HS-5 (cell line): Measurements from ENCODE around the gene PHF5A.
A peak's percentile ranks its signal among the peaks of the same experiment; 100 is the strongest.
"Not testable (repeated sequence)": the region's sequence is repeated elsewhere in the genome, so short reads cannot be mapped to it uniquely, and the experiment has no call there.

Experiments used
- DNase-seq: peaks from one replicate; pipeline ENCODE4 v3.0.0-alpha.2; 2012; ENCODE audit warnings: low read depth

The PHF5A gene

GRCh38 chr22:41446639-41447434, 21.7 kb downstream of the PHF5A start, which contains the start of gene TOB2:
TOB2 (minus strand) TSS chr22:41446801; CDS start chr22:41437345, 9,456 bp downstream.
- DNase-seq, result peak; percentile 78

- DNase-seq, result no peak
These were observed 22.4 kb downstream of the PHF5A start for GRCh38 chr22:41446057-41446501.

- DNase-seq, result no peak
These were observed 23.1 kb downstream of the PHF5A start for GRCh38 chr22:41445129-41446056.

DNA sequence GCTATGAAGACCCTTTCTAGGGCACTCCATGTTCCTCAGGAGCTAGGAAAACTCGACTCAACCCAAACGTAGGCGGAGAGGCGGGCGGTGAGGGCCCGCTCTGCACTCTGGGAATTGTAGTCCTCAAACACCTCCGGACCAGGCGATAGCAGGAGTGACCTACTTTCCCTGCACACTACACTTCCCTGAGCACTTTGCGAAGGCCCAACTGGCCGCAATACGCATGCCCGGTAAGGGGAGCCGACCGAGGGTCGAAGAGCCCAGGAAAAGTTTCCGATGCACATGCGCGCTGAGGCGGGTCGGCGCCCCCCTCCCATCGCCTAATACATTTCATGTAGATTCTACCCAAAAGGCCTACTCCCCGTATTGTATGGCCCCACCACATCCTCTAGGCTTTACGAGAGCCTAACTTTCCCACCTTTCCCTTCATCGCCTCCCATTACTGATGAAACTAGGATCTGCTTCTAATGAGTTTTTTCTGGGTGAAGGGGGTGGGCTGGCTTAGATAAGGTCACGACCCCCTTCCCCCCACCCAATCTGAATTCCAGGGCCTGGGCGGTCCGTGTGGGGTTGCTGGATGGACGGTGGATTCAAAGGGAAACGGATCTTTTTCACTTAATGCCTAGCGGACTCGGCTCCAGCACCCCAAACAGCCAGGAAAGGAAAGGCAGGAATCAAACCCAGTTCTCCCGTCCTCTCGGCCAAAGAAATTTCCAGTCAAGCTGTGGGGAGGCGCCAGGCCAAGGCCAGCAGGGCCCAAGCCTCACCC, 23.9 kb downstream of the PHF5A start:
- peak; percentile 83 for DNase-seq

DNA sequence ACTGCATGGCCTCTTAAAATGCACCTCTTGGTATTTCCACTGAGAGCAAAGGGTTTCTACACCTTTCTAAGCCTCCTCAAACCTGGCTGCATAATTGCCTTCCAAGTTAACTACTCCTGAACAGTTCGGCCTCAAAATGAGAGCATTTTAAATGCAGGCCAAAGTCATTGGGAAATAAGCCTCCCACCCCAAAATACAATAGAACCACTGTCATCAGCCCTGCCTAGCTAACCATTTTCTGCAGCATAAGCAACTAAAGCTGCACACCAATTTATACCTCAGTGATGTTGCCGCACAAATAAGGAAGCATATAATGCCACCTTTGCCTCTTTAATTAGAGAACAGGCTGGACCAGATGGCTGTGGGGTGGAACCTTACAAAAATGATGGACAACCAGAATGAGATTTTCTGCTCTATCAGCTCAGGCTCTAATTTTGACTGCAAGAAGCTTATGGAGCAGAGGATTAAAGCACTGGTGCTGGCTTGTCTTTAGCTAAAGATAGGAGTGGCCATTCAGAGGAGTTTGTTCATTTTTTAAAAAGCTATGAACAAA, 26.2 kb downstream of the PHF5A start:
- DNase-seq, result no peak

DNA sequence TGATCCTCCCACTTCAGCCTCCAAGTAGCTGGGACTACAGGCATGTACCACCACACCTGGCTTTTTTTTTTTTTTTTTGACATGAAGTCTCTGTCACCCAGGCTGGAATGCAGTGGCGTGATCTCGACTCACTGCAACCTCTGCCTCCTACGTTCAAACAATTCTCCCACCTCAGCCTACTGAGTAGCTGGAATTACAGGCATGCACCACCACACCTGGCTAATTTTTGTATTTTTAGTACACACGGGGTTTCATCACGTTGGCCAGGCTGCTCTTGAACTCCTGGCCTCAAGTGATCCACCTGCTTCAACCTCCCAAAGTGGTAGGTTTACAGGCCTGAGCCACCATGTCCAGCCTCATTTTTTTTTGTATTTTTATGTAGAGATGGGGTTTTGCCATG, 28.0 kb downstream of the PHF5A start:
- not testable (repeated sequence) for DNase-seq

- DNase-seq, result no peak
These were observed 31.3 kb downstream of the PHF5A start for GRCh38 chr22:41437198-41437597.

- no peak for DNase-seq
These were observed 32.0 kb downstream of the PHF5A start for GRCh38 chr22:41436322-41437113.

DNA sequence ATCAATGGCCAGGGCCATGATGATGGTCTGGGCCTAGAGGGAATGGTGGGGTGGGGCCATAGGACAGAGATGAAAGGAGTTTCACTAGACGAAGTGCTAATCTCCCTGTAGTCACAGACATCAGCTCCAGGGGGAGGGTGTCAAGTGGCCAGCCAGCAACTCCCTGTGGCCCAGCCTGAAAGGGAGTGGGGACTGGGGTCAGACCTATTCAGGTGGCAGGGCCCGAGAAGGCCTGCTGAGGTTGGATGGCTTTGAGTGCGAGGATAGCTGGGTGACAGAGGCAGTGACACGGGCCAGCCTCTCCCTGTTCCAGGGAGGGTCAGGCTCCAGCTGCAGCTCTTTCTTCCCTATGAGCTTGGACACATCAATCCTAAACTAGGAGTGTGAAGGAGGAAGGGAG, 32.9 kb downstream of the PHF5A start:
- no peak for DNase-seq

DNA sequence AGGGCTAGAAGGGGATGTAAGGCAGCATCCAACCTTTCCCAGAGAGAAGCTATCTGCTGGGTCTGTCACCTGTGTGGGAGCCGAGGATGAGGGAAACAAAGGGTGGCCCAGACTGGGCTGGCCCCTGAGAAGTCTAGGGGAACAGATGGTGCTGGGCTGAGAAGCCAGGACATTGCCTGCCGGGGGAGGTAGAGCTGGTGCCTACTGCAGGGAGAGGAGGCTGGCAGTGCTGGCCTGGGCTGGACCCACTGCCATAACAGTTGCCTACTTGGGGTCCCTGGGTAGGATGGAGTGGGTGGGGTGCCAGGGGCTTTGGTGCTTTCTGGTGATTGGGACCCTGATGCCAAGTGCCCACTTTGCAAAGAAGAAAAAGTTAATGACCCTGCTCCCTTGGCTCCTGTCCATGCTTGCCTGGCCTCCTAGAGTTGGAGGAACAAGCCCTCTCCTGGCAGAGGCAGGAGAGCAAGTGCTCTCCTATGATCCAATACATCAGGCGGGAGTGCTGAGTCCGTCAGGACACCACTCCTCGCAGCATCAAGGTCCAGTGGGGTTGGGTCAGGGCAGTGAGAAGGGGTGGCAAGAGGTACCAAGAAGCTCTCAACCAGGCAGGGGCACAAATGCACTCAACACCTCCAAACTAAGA, 34.0 kb downstream of the PHF5A start:
- DNase-seq, result not testable (repeated sequence)

DNA sequence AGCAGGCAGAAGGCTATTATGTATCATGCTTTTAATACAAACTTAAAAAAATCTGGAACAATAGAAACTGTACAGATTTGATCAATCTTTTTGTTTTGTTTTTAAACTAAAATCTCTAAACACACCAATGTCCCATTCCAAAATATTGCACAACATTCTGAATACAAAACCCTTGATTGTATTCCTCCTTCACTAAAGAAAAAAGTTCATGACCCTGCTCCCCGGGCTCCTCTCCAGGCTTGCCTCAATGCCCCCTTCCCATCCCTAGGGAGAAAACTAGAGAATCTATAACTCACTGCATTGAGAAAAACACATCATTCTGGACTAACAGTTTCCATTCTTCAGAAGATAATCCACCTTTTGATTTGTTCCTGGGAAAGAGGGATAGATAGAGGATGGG, 35.0 kb downstream of the PHF5A start:
- not testable (repeated sequence) for DNase-seq

DNA sequence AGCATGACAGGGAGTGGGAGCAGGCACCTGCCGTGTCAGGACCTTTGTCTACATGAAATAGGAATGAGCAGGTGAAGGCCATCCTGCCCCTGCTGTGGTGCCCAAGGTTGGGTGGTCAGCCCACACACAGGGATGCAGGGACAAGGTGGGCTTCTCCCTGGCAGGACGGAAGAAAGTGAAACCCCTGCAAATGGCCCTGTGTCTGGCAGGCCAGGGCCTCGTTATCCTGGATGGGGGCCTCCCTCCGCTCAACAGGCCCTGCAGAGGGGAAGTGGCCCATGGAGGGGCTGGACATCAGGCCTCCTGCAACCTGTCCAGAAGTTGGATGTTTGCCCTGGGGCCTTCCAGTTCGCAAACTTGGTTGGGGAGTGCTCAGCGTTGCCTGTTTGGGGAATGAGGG, 36.8 kb downstream of the PHF5A start:
- DNase-seq, result no peak

GRCh38 chr22:41429951-41430332, 38.5 kb downstream of the PHF5A start:
- no peak for DNase-seq

- DNase-seq, result no peak
These were observed 39.1 kb downstream of the PHF5A start for GRCh38 chr22:41429232-41429950.

- DNase-seq, result no peak
These were observed 42.7 kb downstream of the PHF5A start for GRCh38 chr22:41425660-41426365.

DNA sequence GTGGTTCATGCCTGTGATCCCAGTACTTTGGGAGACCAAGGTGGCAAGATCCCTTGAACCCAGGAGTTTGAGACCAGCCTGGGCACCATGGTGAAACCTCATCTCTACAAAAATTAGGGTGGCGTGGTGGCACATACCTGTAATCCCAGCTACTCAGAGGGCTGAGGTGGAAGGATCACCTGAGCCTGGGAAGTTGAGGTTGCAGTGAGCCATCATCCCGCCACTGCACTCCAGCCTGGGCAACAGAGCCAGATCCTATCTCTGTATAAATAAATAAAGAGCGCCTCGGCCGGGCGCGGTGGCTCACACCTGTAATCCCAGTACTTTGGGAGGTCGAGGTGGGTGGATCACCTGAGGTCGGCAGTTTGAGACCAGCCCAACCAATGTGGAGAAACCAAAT, 49.8 kb downstream of the PHF5A start:
- no peak for DNase-seq

DNA sequence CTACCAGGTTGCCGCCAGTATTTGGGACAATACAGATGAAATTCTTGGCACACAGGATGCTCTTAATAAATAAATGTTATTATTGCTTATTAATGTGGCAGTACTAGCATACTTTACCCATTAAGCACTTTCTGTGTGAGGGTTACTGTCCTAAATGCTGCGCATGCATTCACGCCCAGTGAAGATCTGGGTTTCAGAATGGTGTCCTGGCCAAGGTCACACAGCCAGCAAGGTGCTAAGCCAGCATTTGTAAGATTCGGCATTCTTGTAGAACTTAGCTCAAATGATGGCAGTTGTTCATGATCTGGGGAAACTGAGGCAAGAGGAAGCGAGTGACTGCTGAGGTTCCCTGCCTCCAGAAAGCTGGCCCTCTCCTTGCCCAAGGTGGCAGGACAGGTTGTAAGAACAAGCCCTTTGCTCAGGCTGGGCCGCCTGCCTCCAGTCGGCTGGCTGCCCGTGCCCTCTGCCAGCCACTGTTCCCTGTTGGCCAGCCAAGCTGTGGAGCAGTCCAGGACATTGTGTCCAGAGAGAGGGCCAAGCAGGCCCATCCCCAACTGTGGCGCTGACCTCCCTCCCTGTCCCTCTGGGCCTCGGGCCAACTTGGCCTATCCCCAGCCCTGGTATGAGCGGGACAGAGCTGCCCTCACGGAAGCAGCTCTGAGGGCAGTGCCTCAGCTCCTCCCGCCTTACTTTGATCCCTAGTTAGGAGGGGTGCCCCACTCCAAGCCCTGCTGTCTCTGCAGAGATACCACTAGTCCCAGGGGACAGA, 50.7 kb downstream of the PHF5A start:
- DNase-seq, result no peak

- DNase-seq, result no peak
These were observed 52.9 kb downstream of the PHF5A start for GRCh38 chr22:41415554-41415953.
